Upper lobe of left lung (tissue), 6 donors: ENCODE results near the gene CLDN14. TPM values are rescaled to one million over a fixed set of nuclear protein-coding genes. Genes with fewer than 3 reads are reported as not detected.

ENCODE experiments used
- ATAC-seq, 2 donors: fragments of 200-7000 bp; cut with Tn5 transposase; one replicate each; pipeline ENCODE4 v1.9.1; 2022; ENCODE audit warnings: mild to moderate bottlenecking in 2 of 2, moderate library complexity in 2 of 2; ENCODE audit not compliant: low FRiP score in 2 of 2
- DNase-seq, 2 donors: peaks; one replicate each; pipeline ENCODE4 v3.0.0-alpha.2; 2019 to 2020
- H3K27ac ChIP-seq, 4 donors: fragments of 200-600 bp; sonication (generic); one replicate each; pipeline ENCODE4 v1.5.1; 2016 to 2019
- H3K27me3 ChIP-seq, 4 donors: fragments of 200-600 bp; sonication (generic); one replicate each; pipeline ENCODE4 v1.5.1; 2017 to 2019
- H3K36me3 ChIP-seq, 4 donors: fragments of 200-600 bp; sonication (generic); one replicate each; pipeline ENCODE4 v1.5.1; 2016 to 2019
- H3K4me1 ChIP-seq, 4 donors: fragments of 200-600 bp; sonication (generic); one replicate each; pipeline ENCODE4 v1.5.1; 2018 to 2019
- H3K4me3 ChIP-seq, 4 donors: fragments of 200-600 bp; sonication (generic); one replicate each; pipeline ENCODE4 v1.5.1; 2017 to 2019; ENCODE audit warnings: mild to moderate bottlenecking in 2 of 4, moderate library complexity in 1 of 4
- H3K9me3 ChIP-seq, 4 donors: fragments of 200-600 bp; sonication (generic); one replicate each; pipeline ENCODE4 v1.5.1; 2018 to 2019
- CTCF ChIP-seq, 6 experiments: fragments of 450-650 bp in 4 of 6; fragments of 200-600 bp in 2 of 6; sonication (generic) in 2 of 6; IDR thresholded peaks; one replicate each; pipeline ENCODE4 v1.5.1; 2016 to 2019; ENCODE audit warnings: antibody characterized with exemption in 6 of 6
- EP300 ChIP-seq, 4 donors: sonication (generic); formaldehyde crosslinking; IDR thresholded peaks; one replicate each; pipeline ENCODE4 v1.5.1; 2017; ENCODE audit warnings: antibody characterized with exemption in 4 of 4, control low read depth in 2 of 4
- POLR2A ChIP-seq, 4 donors: fragments of 450-650 bp; IDR thresholded peaks; one replicate each; pipeline ENCODE4 v1.5.1; 2016 to 2017; ENCODE audit warnings: antibody characterized with exemption in 4 of 4, mild to moderate bottlenecking in 2 of 4
- POLR2AphosphoS5 ChIP-seq, 2 donors: sonication (generic); formaldehyde crosslinking; IDR thresholded peaks; one replicate each; pipeline ENCODE4 v1.5.1; 2017; ENCODE audit warnings: antibody characterized with exemption in 2 of 2
- WGBS, 2 donors: methylation state at CpG; one replicate each; pipeline ENCODE4 v1.1.5; 2017 to 2018; 5-methylcytosine and 5-hydroxymethylcytosine counted together
- total RNA-seq, 6 donors: library from RNA; depleted of rRNA in 4 of 6; stranded (reverse); fragments of >200 nt in 4 of 6; gene quantifications; one replicate each; pipeline versions ENCODE4 v1.1.0 to v1.2.1, GENCODE V29; 2016 to 2021
- donor health status: DM: no; HTN: no; CAD: no; lungs with moderate emphysema.
- donor health status: DM: no; HTN: yes; CAD: no; lungs with severe emphysema.

The CLDN14 gene
- total RNA-seq, 6 donors from 2014 or later, result 0.47 TPM; not detected in 5

- no peaks in the 10 kb centered on the region for H3K9me3 ChIP-seq
- WGBS, 2 donors, result 93% methylated on average over 8 of the region's 8 CpGs
These were observed 55.3 kb downstream of the CLDN14 start for GRCh38 chr21:36424592-36424991.

GRCh38 chr21:36423771-36424433, 56.0 kb downstream of the CLDN14 start:
- WGBS, 2 donors, result 65 to 88% methylated on average over 11 to 12 of the region's 12 CpGs

More at GRCh38 chr21:36424592-36424991, 55.3 kb downstream of the CLDN14 start:
- H3K36me3 ChIP-seq, result no peaks in the 10 kb centered on the region
- peaks cover 0 to 10% (median 2%) of the 10 kb centered on the region in 4 donors for H3K4me1 ChIP-seq
- ATAC-seq (no peak), DNase-seq (no peak)
- no peaks in the 10 kb centered on the region for H3K27me3 ChIP-seq
- H3K4me3 ChIP-seq, result no peak overlapping the region
- TF ChIP-seq EP300 (IDR thresholded peaks at IDR 0.05), result no peak
- no peak for TF ChIP-seq CTCF (IDR thresholded peaks at IDR 0.05)
- TF ChIP-seq POLR2A (IDR thresholded peaks at IDR 0.05), result no peak
- no peak for TF ChIP-seq POLR2AphosphoS5 (IDR thresholded peaks at IDR 0.05)
- no peak overlapping the region for H3K27ac ChIP-seq

GRCh38 chr21:36422279-36423098, 57.4 kb downstream of the CLDN14 start:
- ATAC-seq (peak in 1 of 2 donors; percentile 20), DNase-seq (peak in 1 of 2 donors; percentile 56)
- H3K4me3 ChIP-seq, result no peak overlapping the region
- no peak overlapping the region for H3K27ac ChIP-seq
- no peaks in the 10 kb centered on the region for H3K27me3 ChIP-seq
- no peaks in the 10 kb centered on the region for H3K36me3 ChIP-seq
- TF ChIP-seq POLR2A (IDR thresholded peaks at IDR 0.05), result no peak
- no peak for TF ChIP-seq EP300 (IDR thresholded peaks at IDR 0.05)
- no peak for TF ChIP-seq POLR2AphosphoS5 (IDR thresholded peaks at IDR 0.05)
- TF ChIP-seq CTCF (IDR thresholded peaks at IDR 0.05), result peak; percentile 37 to 59 (median 42)
- H3K9me3 ChIP-seq, result no peaks in the 10 kb centered on the region
- WGBS, 2 donors, result 56 to 65% methylated on average over 22 to 28 of the region's 28 CpGs
- H3K4me1 ChIP-seq, result peaks cover 0 to 7% (median 0%) of the 10 kb centered on the region in 4 donors

More at GRCh38 chr21:36423771-36424433, 56.0 kb downstream of the CLDN14 start:
- H3K4me1 ChIP-seq, result peaks cover 0 to 7% (median 0%) of the 10 kb centered on the region in 4 donors
- H3K27me3 ChIP-seq, result no peaks in the 10 kb centered on the region
- no peaks in the 10 kb centered on the region for H3K9me3 ChIP-seq
- ATAC-seq, result no peak
- no peak for DNase-seq
- no peaks in the 10 kb centered on the region for H3K36me3 ChIP-seq
- no peak overlapping the region for H3K27ac ChIP-seq
- no peak overlapping the region for H3K4me3 ChIP-seq
- TF ChIP-seq EP300 (IDR thresholded peaks at IDR 0.05), result no peak
- no peak for TF ChIP-seq CTCF (IDR thresholded peaks at IDR 0.05)
- TF ChIP-seq POLR2A (IDR thresholded peaks at IDR 0.05), result no peak
- no peak for TF ChIP-seq POLR2AphosphoS5 (IDR thresholded peaks at IDR 0.05)

- ATAC-seq, result no peak
- no peak for TF ChIP-seq POLR2A (IDR thresholded peaks at IDR 0.05)
- TF ChIP-seq POLR2AphosphoS5 (IDR thresholded peaks at IDR 0.05), result no peak
- TF ChIP-seq EP300 (IDR thresholded peaks at IDR 0.05), result no peak
- TF ChIP-seq CTCF (IDR thresholded peaks at IDR 0.05), result no peak
- H3K4me3 ChIP-seq, result no peak overlapping the region
- no peak overlapping the region for H3K27ac ChIP-seq
- no peaks in the 10 kb centered on the region for H3K27me3 ChIP-seq
- WGBS, 2 donors, result 90 to 98% methylated on average over 14 to 18 of the region's 18 CpGs
- peaks cover 0 to under 1% (median 0%) of the 10 kb centered on the region in 4 donors for H3K36me3 ChIP-seq
- no peaks in the 10 kb centered on the region for H3K9me3 ChIP-seq
- peaks cover 0 to 7% (median 0%) of the 10 kb centered on the region in 4 donors for H3K4me1 ChIP-seq
- DNase-seq, result no peak
These were observed 59.2 kb downstream of the CLDN14 start for GRCh38 chr21:36420571-36421339.
